NCI-H510A treated with DMSO at 0.1 percent for 48 hours (cell line): ENCODE data around the gene CAMK2N2.

Experiments used
- DNase-seq: peaks from one replicate; lab custom pipeline; 2025; lab: John Stamatoyannopoulos, UW

CAMK2N2 gene

GRCh38 chr3:184261270-184261853 lies at the start of gene CAMK2N2:
Gene CAMK2N2 (minus strand): TSS chr3:184261553. CDS start chr3:184261285, 268 bp downstream.
- peak; percentile 88 for DNase-seq

- no peak for DNase-seq
These were observed 47.4 kb upstream of the CAMK2N2 start for GRCh38 chr3:184308744-184309143.

- DNase-seq, result no peak
These were observed 46.6 kb upstream of the CAMK2N2 start for GRCh38 chr3:184307915-184308314.

GRCh38 chr3:184306341-184306972 lies 45.1 kb upstream of the CAMK2N2 start:
- DNase-seq, result no peak

GRCh38 chr3:184305577-184305976 lies 44.2 kb upstream of the CAMK2N2 start:
- DNase-seq, result peak; percentile 12

- DNase-seq, result no peak
These were observed 39.0 kb upstream of the CAMK2N2 start for GRCh38 chr3:184300378-184300720.

GRCh38 chr3:184299488-184300377 lies 38.4 kb upstream of the CAMK2N2 start:
- DNase-seq, result no peak

GRCh38 chr3:184298759-184299487 lies 37.6 kb upstream of the CAMK2N2 start, which contains the start of gene PSMD2:
Gene PSMD2 (plus strand): TSS chr3:184299241. CDS start chr3:184299267, 26 bp downstream.
- DNase-seq, result peak; percentile 91

GRCh38 chr3:184296616-184297015 lies 35.3 kb upstream of the CAMK2N2 start:
- no peak for DNase-seq

- DNase-seq, result peak; percentile 17
These were observed 34.4 kb upstream of the CAMK2N2 start for GRCh38 chr3:184295771-184296170.

GRCh38 chr3:184291738-184292445 lies 30.5 kb upstream of the CAMK2N2 start:
- DNase-seq, result no peak

GRCh38 chr3:184291044-184291737 lies 29.8 kb upstream of the CAMK2N2 start:
- no peak for DNase-seq

- DNase-seq, result no peak
These were observed 29.0 kb upstream of the CAMK2N2 start for GRCh38 chr3:184290331-184290730.

- peak; percentile 65 for DNase-seq
These were observed 28.1 kb upstream of the CAMK2N2 start for GRCh38 chr3:184289426-184289938.

- DNase-seq, result peak; percentile 83
These were observed 23.3 kb upstream of the CAMK2N2 start for GRCh38 chr3:184284696-184285095.

GRCh38 chr3:184283681-184284080 lies 22.3 kb upstream of the CAMK2N2 start:
- no peak for DNase-seq

- DNase-seq, result no peak
These were observed 21.6 kb upstream of the CAMK2N2 start for GRCh38 chr3:184282941-184283340.

GRCh38 chr3:184277366-184277765 lies 16.0 kb upstream of the CAMK2N2 start:
- DNase-seq, result no peak

GRCh38 chr3:184275961-184276910 lies 14.9 kb upstream of the CAMK2N2 start, which contains the start of gene ECE2:
Gene ECE2 (plus strand): TSS chr3:184276022. CDS start chr3:184276154, 132 bp downstream.
- DNase-seq, result no peak

GRCh38 chr3:184275381-184275701 lies 14.0 kb upstream of the CAMK2N2 start:
- DNase-seq, result no peak
